Left ventricle myocardium superior (tissue), 1 donor: ENCODE measurements around the gene CLASP2. TPM values are rescaled to one million over a fixed set of nuclear protein-coding genes. Genes with fewer than 3 reads are reported as not detected.

Experiments
- ATAC-seq: fragments of 200-7000 bp; cut with Tn5 transposase; one replicate; pipeline ENCODE4 v1.9.1; 2020; ENCODE audit warnings: mild to moderate bottlenecking, moderate library complexity
- DNase-seq: peaks from one replicate; pipeline ENCODE4 v3.0.0-alpha.2; 2020
- intact Hi-C: fragments of 100-400 bp; cut with micrococcal nuclease; formaldehyde crosslinking; loops from one replicate; pipeline ENCODE4 v1.11.0; 2022
- total RNA-seq: library from RNA; stranded (reverse); fragmentation: NEBNext Ultra II Directional; extraction: Animal tissue kit (Norgen Biotek cat#: 25700); gene quantifications from one replicate; pipeline ENCODE4 v1.2.1, GENCODE V29; 2021
- donor health status: DM: no; HTN: yes; CAD: no; lungs with severe emphysema.

CLASP2 gene
- total RNA-seq, 1 donor from 2014 or later, result 88.1 TPM

DNA sequence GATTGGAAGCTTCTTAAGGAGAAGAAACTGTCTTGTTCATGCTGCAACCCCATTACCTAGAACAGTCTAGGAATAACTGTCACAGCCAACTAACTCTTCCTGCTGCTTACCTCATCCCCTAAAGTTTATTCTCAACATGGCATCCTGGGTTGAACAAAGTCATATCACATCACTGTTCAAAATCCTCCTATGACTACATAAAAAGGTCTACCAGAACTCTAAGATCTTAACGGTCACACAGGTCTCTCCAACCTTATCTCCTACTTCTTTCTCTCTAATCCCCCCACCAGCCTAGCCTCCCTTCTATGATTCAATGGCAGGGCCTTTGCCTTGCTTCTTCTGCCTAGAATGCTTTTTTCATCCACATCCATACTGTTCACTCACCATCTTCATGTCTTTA, 69.3 kb downstream of the CLASP2 start:
- intact Hi-C loops, result no loop called here
- ATAC-seq (no peak), DNase-seq (no peak)

DNA sequence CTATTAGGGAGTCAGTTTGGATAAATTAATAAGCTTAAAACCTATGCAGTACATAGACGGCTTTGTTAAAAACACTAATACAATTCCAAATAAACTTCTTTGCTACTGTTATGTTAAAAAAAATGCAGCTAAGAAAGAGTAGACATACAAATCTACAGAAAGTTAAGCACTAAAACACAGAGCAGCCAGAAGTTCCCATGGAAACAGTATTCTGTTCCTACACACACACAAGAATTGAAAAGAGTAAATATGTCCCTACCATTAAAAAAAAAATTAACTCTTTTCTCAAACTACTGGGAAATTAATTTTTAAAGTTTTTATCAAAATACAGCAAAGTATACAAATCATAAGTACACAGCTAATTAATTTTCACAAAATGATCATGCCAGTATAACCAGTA, 71.6 kb downstream of the CLASP2 start:
- no peak for DNase-seq
- intact Hi-C loops, result no loop called here
- ATAC-seq, result no peak

DNA sequence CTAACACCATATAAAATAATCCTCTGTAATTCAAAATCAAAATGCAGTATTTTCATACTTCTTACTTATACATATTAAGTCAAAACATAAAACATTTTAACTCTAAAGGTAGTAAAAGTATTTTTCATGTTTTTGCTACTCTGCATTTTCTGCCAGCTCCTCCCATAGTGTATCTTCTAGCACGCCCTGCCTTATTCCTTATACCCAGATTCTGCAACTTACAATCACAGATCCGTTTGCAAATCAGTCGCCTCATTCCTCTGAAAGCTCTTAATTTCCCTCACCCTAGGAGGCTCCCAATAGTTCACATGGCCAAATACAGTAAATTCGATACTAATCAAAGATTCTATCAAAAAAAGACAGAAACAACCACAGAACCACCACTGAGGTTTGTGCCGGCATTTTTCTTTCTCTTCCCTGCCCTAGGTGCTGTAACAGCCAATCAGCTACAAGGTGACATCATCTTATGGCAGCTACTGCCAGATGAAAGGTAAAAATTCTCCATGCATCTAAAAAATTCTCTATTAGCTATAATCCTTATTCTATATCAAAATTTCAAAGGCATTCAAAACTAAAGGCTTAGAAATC, 72.9 kb downstream of the CLASP2 start:
- DNase-seq (no peak), ATAC-seq (peak; percentile 68)
- intact Hi-C loops, result no loop called here

DNA sequence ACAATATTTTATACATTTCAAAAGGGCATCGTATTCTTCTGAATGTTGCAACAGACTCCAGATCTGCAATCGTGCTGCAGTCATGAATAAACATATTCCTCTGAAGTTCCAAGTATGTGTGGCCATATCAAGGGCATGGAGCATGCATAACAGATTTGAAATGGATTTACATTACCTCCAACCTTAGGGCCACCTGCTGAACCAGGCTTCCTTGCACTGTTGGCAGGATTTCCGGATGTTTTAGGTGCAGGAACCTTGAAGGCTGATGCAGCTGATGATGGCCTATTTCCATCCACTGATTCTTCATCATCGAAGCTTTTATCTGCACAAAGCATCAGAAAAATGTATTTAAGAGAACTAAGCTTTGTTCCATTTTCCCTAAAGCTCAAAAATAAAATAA, 73.5 kb downstream of the CLASP2 start:
- DNase-seq, result no peak
- intact Hi-C loops, result no loop called here
- no peak for ATAC-seq

DNA sequence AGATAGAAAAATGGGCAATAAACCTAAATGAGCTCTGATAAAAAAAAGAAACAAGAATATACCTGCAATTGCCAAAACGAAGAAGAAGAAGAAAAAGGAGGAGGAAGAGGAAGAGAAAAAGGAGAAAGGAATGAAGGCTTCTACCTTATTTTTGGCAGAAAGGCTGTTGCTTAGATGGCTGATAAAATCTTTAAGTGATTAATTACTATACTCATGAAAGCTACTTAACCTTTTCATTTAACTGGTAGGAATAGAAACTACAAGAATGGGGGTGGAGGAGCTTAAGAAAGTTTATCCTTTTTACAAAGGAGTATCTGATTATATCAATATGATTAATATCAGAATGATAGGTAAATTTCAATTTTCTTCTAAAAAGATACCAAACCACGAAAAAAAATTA, 75.2 kb downstream of the CLASP2 start:
- no peak for ATAC-seq
- intact Hi-C loops, result no loop called here

DNA sequence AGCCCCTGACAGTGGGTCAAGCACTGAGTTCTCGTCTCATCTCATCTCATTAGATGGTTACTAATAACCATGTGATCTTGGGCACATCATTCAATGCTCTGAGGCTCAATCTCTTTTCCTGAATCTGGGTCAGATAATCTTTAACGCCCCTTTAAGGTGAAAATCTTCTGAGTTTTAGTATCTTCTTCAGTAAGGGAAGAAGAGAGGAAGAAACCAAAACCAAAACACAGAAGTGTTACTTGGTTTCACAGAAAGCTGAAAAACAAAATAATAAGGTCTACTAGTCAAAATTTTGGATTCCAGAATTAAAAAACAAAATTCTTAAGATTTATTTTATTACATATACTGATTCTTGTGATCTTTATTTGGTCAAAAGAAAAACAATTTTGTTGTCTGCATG, 78.2 kb downstream of the CLASP2 start:
- DNase-seq, result no peak
- ATAC-seq, result no peak
- intact Hi-C loops, result loop anchor here (5.0 kb wide), 1 partner anchor 152 kb away; no protein-coding TSS in a partner anchor

More for the DNA sequence above, 75.2 kb downstream of the CLASP2 start:
- no peak for DNase-seq

DNA sequence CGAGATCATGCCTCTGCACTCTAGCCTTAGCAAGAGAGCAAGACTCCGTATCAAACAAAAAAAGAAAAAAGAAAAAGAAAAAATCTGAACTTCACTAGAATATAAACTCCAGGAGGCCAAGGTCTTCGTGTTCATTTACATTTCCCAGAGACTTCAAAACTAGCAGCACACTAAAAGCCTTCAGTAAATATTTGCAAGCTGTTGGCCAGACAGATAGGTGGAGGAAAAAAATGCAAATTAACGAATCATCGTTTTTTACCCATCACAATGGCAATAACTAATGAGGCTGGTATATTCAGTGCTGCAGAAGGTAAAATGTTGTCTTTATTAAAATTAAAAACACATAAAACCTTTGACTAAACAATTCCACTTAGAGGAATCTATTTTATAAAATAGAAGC, 80.6 kb downstream of the CLASP2 start:
- DNase-seq (no peak), ATAC-seq (no peak)
- intact Hi-C loops, result loop anchor here (5.0 kb wide), 1 partner anchor 155 kb away; no protein-coding TSS in a partner anchor

DNA sequence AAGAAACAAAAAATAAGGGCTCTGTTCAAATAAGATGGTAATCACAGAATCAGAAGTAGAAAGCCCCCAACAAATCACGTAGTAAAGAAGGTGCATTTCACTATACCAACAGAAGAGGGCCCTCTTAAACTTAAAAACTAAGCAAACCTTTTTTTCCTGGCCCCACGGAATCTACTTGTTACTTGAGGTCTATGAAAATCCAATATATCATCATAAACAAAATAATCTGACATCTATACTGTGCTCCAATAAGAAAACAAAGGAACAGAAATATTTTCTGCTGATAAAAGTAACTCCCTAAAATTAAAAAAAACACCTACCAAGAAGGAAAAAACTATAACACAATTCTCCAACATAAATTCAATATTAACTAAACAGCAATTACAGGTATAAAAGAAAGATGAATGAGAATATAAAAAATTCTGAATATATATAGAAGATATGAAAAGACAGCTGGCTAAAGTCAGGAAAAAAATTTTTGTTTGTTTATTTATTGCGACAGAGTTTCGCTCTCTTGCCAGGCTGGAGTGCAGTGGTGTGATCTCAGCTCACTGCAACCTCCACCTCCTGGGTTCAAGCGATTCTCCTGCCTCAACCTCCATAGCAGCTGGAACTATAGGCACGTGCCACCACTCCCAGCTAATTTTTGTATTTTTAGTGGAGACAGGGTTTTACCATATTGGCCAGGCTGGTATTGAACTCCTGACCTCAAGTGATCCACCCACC, 81.8 kb downstream of the CLASP2 start:
- intact Hi-C loops, result loop anchor here (5.0 kb wide), 1 partner anchor 156 kb away; no protein-coding TSS in a partner anchor
- DNase-seq, result no peak
- no peak for ATAC-seq

DNA sequence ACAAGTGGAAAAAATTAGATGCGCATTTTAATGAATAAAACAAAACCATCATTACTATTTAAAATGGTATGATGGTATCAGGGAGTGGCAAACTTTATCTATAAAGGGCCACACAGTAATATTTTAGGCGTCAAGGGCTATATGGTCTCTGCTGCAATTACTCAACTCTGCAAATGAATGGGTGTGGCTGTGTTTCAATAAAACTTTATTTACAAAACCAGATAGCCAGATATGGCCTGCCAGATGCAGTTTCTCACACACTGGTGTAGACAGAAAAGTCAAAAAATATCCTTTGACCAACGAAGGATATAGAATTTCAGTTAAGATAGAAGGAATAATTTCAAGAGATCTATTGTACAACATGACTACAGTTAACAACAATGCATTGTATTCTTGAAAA, 83.8 kb downstream of the CLASP2 start:
- intact Hi-C loops, result no loop called here
- ATAC-seq (no peak), DNase-seq (no peak)

DNA sequence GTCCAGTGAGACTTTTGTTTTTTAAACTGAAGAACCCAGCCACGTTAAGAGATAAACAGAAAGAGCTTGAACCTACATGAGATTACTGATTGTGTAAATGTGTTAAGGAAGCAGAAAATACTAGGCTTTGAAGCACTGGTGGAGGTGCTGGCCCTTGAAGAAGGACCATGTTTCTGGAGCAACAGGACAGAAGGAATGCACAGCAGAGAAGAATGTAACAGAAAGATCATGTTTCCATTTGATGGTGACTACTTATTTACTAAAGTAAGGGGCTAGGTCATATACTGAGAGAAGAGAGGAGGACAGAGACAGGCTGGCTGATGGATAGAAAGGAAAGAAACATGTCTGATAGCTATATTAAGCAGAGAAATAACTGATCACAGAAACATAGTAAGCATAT, 88.8 kb downstream of the CLASP2 start:
- intact Hi-C loops, result no loop called here
- no peak for ATAC-seq
- DNase-seq, result no peak

DNA sequence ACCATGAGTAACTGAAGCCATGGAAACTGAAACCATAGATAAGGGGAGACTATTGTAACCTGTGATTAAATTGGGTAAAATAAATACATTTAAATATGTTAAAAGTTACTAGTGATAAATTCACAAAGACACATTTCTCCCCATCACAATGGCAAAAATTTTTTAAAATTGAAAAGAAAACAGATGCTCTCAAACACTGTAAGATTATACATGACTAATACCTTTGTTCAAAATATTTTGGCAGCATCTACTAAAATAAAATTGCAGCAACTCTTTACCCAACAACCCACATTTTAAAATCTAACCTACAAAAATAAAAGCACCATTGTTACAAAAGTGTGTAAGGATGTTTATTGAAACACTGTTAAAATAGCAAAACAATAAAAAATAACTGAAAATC, 93.3 kb downstream of the CLASP2 start:
- no peak for ATAC-seq
- no peak for DNase-seq
- intact Hi-C loops, result no loop called here

DNA sequence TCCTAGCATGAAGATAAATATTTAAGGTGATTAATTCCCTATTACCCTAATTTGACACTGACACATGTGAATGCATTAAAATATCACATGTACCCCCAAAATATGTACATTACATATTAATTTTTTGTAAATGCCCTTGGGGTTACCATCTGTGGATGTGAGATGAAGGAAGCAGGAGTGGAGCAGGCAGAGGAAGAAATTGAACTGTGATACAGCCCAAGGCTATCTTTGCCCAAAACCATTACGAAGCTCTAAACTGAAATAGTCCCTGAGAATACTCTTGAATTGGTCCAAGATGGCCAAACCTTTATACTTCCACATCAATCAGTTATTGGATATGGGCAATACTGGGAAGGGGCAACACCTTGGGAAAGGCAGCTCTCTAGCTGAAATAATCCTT, 105.0 kb downstream of the CLASP2 start:
- ATAC-seq, result no peak
- DNase-seq, result no peak
- intact Hi-C loops, result no loop called here

DNA sequence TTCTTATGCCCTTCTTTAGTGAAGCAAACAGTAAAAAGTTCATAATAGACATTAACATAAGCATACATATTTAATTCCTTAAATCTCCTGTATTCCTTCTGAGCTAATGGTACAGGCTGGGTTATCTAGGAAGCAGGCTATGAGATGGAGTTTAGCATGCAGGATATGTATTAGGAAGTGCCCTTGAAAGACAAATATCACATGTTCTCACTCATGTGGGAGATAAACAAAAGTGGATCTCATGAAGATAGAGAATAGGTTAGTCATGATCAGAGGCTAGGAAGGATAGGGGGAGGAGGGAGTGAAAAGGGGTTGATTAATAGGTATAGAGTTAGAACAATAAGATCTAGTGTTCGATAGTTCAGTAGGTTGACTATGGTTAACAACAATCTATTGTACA, 105.4 kb downstream of the CLASP2 start:
- ATAC-seq (no peak), DNase-seq (no peak)
- intact Hi-C loops, result no loop called here

DNA sequence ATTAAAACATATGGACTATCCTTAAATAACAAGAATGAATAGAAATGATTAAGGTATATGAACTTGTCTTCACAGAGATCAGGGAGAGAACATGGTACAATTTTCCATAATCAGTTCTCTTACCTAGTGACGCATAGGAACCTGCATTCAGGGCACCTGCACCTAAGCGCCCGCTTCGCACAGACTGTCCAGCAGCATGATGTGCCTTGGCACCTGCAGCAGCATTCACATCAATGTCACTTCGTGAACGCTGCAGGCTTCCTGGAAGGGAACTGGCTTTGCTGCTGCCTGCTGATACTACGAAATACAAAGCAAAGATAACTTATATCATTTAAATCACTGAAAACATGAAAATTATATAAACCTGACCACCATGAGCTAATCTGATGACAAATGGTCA, 115.2 kb downstream of the CLASP2 start:
- ATAC-seq, result peak; percentile 82
- peak; percentile 47 for DNase-seq
- intact Hi-C loops, result no loop called here

DNA sequence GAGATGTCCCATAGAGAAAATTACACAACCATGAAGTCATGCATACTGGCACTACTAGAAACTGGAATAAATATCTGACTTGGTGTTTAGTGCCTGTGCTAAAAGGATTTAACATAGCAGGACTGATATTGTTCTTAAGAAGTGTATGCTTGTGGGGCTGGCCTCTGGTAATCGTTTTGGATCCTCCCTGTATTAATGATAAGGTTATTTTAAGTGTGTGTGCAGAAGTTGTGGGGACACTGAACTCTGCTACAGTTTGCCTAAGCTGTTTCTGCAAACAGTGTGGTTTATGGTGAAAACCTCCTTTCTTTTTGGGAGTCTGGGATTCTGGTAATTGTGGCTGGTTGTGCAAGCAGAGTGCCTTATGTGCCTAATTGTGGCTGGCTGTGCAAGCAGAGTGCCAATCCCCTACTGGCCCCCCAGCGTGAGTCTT, 120.8 kb downstream of the CLASP2 start:
- intact Hi-C loops, result no loop called here
- peak; percentile 85 for ATAC-seq
- DNase-seq, result no peak

DNA sequence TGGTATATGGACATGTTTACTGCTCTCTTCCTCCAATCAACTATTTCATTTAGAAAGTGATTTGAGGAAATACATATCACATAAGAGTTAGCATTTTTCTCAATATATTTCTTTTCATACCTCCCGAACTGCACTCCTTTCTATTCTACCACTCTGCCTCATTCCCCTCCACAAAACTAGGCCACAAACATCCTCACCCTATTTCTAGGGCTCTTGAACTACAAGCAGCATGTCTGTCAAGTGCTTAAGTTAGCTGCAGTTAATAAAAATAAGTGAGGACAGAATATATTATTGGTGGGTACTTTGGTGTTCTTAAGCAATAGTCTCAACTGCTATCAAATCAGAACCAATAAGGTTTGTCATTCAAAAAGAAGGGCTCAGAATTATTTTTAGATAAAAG, 125.1 kb downstream of the CLASP2 start:
- intact Hi-C loops, result no loop called here
- ATAC-seq, result peak; percentile 21

DNA sequence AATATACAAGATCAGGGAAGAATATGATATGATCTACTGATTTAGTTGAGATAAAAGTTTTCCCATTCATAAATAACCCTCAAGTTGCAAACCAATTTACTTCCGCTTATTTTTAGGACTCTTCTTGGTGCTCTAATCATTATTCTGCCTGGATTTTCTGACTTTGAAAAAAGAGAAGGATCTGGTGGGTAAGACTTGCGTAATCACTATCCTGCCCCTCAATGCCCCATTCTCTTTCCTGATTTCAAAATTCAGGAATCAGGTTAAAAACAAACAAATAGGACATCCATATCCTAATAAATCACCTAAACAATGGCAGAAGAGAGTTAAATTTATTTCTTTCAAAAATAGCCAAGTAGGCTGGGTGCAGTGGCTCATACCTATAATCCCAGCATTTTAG, 127.5 kb downstream of the CLASP2 start:
- intact Hi-C loops, result no loop called here
- ATAC-seq (no peak), DNase-seq (no peak)

More for the DNA sequence above, 125.1 kb downstream of the CLASP2 start:
- no peak for DNase-seq

DNA sequence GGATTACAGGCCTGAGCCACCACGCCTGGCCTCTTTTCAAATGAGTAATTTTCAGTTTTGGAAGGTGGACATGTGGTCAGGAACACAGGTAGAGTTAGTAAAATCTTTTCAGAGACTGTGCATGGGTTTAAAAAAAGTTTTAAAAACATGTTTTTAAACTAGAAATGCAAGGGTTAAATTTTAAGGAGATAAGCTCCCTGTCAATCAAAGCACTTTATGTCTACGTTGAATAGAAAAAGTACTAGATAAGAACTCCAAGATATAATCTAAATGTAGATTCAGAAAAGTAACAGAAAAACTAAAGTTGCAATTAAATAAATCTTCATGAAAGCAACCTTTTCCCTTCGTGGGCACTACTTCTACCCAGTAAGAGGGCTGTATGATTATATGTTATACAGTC, 131.7 kb downstream of the CLASP2 start:
- ATAC-seq (no peak), DNase-seq (no peak)
- intact Hi-C loops, result no loop called here

DNA sequence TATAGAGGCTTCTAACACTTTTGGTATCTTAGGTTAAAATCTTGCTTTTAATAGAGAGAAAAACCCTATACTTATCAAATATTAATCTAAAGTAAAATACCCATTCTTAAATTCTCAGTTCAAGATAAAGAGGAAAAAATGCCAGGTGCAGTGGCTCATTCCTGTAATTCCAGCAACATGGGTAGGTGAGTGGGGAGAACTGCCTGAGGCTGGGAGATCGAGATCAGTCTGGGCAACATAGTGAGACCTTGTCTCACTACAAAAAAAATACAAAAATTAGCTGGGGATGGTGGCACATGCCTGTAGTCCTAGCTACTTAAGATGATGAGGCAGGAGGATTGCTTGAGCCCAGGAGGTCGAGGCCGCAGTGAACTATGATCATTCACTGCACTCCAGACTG, 135.8 kb downstream of the CLASP2 start:
- intact Hi-C loops, result no loop called here
- DNase-seq (no peak), ATAC-seq (no peak)

DNA sequence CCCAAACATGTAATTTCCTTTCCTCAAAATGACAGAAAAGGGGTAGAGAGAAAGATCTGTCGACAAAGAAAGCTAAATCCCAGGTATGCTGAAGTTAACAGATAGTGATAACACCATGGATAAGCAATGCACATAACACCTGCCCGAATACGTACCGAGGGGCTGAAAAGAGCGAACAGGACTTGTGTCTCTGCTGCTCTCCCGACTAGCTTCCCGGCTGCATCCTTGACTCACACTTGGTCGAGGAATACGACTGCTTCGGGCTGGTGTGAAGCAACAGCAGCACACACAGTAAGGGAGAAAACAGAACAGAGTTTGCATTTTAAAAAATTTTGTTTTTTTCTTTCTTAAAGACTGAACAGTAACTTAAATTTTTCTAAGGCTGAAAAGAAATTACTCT, 136.4 kb downstream of the CLASP2 start:
- no peak for ATAC-seq
- intact Hi-C loops, result no loop called here
- no peak for DNase-seq

DNA sequence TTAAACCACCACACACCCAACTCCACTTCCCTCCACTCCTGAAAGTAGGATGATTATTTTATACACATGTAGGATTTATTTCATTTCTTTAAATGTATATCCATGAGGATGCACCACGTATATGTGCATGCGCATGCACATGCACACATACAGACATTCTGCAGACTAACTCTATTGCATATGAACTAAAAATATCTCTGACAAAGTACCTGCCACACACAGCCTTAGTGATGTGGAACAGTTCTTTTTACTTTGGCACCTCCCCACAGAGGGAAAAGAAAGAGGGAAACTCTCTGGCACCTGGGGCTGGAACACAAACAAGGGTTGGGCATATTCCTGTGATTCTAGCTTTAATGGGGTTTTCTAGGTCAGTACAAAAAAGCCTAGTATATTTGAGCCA, 138.2 kb downstream of the CLASP2 start:
- peak; percentile 87 for ATAC-seq
- intact Hi-C loops, result no loop called here
- no peak for DNase-seq
